ENCODE results near the gene ANKRD63. TPM values are rescaled to one million over a fixed set of nuclear protein-coding genes. Genes with fewer than 3 reads are reported as not detected.

ANKRD63 gene
- total RNA-seq, 1 experiment from 2014 or later = 1.2 TPM

- Histone ChIP-seq H3K4me3 (ENCODE audit: low read length) (peak overlapping the region; percentile 84), H2AFZ (ENCODE audit: low read length) (no peak overlapping the region), H3K9ac (ENCODE audit: low read length) (peak overlapping the region; percentile 67), H3K27ac (ENCODE audit: low read length) (no peak overlapping the region), H3F3A (ENCODE audit: low read length, unreplicated experiment) (peaks cover under 1% of the 10 kb centered on the region), H4K20me1 (ENCODE audit: low read length) (peaks cover 12% of the 10 kb centered on the region; the same call in 1 of the 2 replicates), H3K9me2 (replicated peaks; ENCODE audit: low read length) (no peaks in the 10 kb centered on the region), H3K9me3 (ENCODE audit: low read length) (no peaks in the 10 kb centered on the region), H3K79me2 (ENCODE audit: low read length) (peaks cover 23% of the 10 kb centered on the region), H3K27me3 (ENCODE audit: low read length) (no peaks in the 10 kb centered on the region), H3K4me1 (ENCODE audit: insufficient read depth, low read length) (peaks cover 14% of the 10 kb centered on the region), H3K4me2 (ENCODE audit: low read length) (peak overlapping the region; percentile 81), H3K36me3 (ENCODE audit: low read depth, low read length) (no peaks in the 10 kb centered on the region)
- intact Hi-C loops (cut with micrococcal nuclease) = no loop called here
- no peak for DNase-seq
- CTCF ChIA-PET = interaction anchor here (0.6 to 1.1 kb wide), 3 partner anchors 13 to 45 kb away, joined by 3 to 4 read pairs (median 3); no protein-coding TSS in a partner anchor
- no peak for TF ChIP-seq EZH2phosphoT487 (IDR thresholded peaks at IDR 0.05; ENCODE audit: borderline replicate concordance, low read length)
- no peak for TF ChIP-seq EZH2 (IDR thresholded peaks at IDR 0.05; ENCODE audit: low read length, unreplicated experiment)
- TF ChIP-seq CTCF (conservative IDR thresholded peaks at IDR 0.05; ENCODE audit: low read depth, low read length) = no peak
- BruUV-seq (replicated peaks) = no TSS peak
- ATAC-seq = peak; percentile 3
- POLR2A ChIA-PET (ENCODE audit: unreplicated experiment) = interaction anchor here (0.9 kb wide), 1 partner anchor 14 kb away, joined by 3 read pairs; no protein-coding TSS in a partner anchor
Measured at GRCh38 chr15:40323953-40324937, 41.4 kb upstream of the ANKRD63 start.

- POLR2A ChIA-PET (ENCODE audit: unreplicated experiment) = interaction anchor here (0.6 kb wide), 1 partner anchor 20 kb away, joined by 3 read pairs; no protein-coding TSS in a partner anchor
- H3K36me3 ChIP-seq (ENCODE audit: low read depth, low read length) = no peaks in the 10 kb centered on the region
- H4K20me1 ChIP-seq (ENCODE audit: low read length) = peaks cover 12% of the 10 kb centered on the region; the same call in 1 of the 2 replicates
- peaks cover 23% of the 10 kb centered on the region for H3K79me2 ChIP-seq (ENCODE audit: low read length)
- peak; percentile 79 for ATAC-seq
- H2AFZ ChIP-seq (ENCODE audit: low read length) = peak within 1 kb of the TSS; percentile 73
- no peak within 1 kb of the TSS for H3K27ac ChIP-seq (ENCODE audit: low read length)
- peaks cover 14% of the 10 kb centered on the region for H3K4me1 ChIP-seq (ENCODE audit: insufficient read depth, low read length)
- peak within 1 kb of the TSS; percentile 84 for H3K4me3 ChIP-seq (ENCODE audit: low read length)
- H3K27me3 ChIP-seq (ENCODE audit: low read length) = no peaks in the 10 kb centered on the region
- no peaks in the 10 kb centered on the region for H3K9me2 ChIP-seq (replicated peaks; ENCODE audit: low read length)
- peak within 1 kb of the TSS; percentile 81 for H3K4me2 ChIP-seq (ENCODE audit: low read length)
- DNase-seq = peak; percentile 93
- CTCF ChIA-PET = interaction anchor here (0.6 to 1.4 kb wide), 6 partner anchors 15 to 98 kb away, joined by 3 to 7 read pairs (median 4); partner anchors contain the start of gene CCDC9B
- no TSS peak for BruUV-seq (replicated peaks)
- TF ChIP-seq CTCF (conservative IDR thresholded peaks at IDR 0.05; ENCODE audit: low read depth, low read length) (peak; percentile 50; the same call in 1 of the 2 replicates), EZH2phosphoT487 (IDR thresholded peaks at IDR 0.05; ENCODE audit: borderline replicate concordance, low read length) (no peak), EZH2 (IDR thresholded peaks at IDR 0.05; ENCODE audit: low read length, unreplicated experiment) (no peak)
- H3F3A ChIP-seq (ENCODE audit: low read length, unreplicated experiment) = no peaks in the 10 kb centered on the region
- H3K9ac ChIP-seq (ENCODE audit: low read length) = peak within 1 kb of the TSS; percentile 67
- no peaks in the 10 kb centered on the region for H3K9me3 ChIP-seq (ENCODE audit: low read length)
- intact Hi-C loops (cut with micrococcal nuclease) = no loop called here
Measured at GRCh38 chr15:40323239-40323952, 40.5 kb upstream of the ANKRD63 start, which contains the start of gene INAFM2. Gene INAFM2 (plus strand): TSS chr15:40323692. CDS start chr15:40324056, 364 bp downstream.
